ENCODE measurements around the gene GNAI1.

Gene GNAI1

GRCh38 chr7:80134536-80135308 lies at the start of gene GNAI1:
GNAI1 (plus strand) TSS chr7:80134831; CDS start chr7:80135161, 330 bp downstream.
- DNase-seq, result peak; percentile 10 to 25

- no peak for DNase-seq
Observed at GRCh38 chr7:80087051-80087770, 47.4 kb upstream of the GNAI1 start.

GRCh38 chr7:80087771-80088170 lies 46.9 kb upstream of the GNAI1 start:
- no peak for DNase-seq

GRCh38 chr7:80088705-80089104 lies 45.9 kb upstream of the GNAI1 start:
- no peak for DNase-seq

- DNase-seq, result no peak
Observed at GRCh38 chr7:80089366-80089765, 45.3 kb upstream of the GNAI1 start.

GRCh38 chr7:80093349-80093748 lies 41.3 kb upstream of the GNAI1 start:
- DNase-seq, result no peak

- DNase-seq, result peak in 1 of 2 donors; percentile 30
Observed at GRCh38 chr7:80095545-80095944, 39.1 kb upstream of the GNAI1 start.

GRCh38 chr7:80097756-80098155 lies 36.9 kb upstream of the GNAI1 start:
- DNase-seq, result no peak

GRCh38 chr7:80098795-80099194 lies 35.8 kb upstream of the GNAI1 start:
- no peak for DNase-seq

- no peak for DNase-seq
Observed at GRCh38 chr7:80100254-80100653, 34.4 kb upstream of the GNAI1 start.

GRCh38 chr7:80105701-80106408 lies 28.8 kb upstream of the GNAI1 start:
- DNase-seq, result peak in 1 of 2 donors; percentile 18

- DNase-seq, result peak in 1 of 2 donors; percentile 11
Observed at GRCh38 chr7:80106498-80107113, 28.0 kb upstream of the GNAI1 start.

- peak in 1 of 2 donors; percentile 20 for DNase-seq
Observed at GRCh38 chr7:80107278-80107677, 27.4 kb upstream of the GNAI1 start.

GRCh38 chr7:80110376-80110775 lies 24.3 kb upstream of the GNAI1 start:
- no peak for DNase-seq

- no peak for DNase-seq
Observed at GRCh38 chr7:80114159-80114558, 20.5 kb upstream of the GNAI1 start.

- no peak for DNase-seq
Observed at GRCh38 chr7:80124526-80125264, 9.9 kb upstream of the GNAI1 start.

- DNase-seq, result no peak
Observed at GRCh38 chr7:80127412-80128160, 7.0 kb upstream of the GNAI1 start.

- DNase-seq, result peak in 1 of 2 donors; percentile 20
Observed at GRCh38 chr7:80128918-80129317, 5.7 kb upstream of the GNAI1 start.

- no peak for DNase-seq
Observed at GRCh38 chr7:80129785-80130184, 4.8 kb upstream of the GNAI1 start.

GRCh38 chr7:80131675-80132435 lies 2.8 kb upstream of the GNAI1 start:
- DNase-seq, result no peak

- no peak for DNase-seq
Observed at GRCh38 chr7:80132594-80132993, 2.0 kb upstream of the GNAI1 start.

All from inflammatory macrophage treated with lipopolysaccharide for 1 hour (primary cell).